GM06990 (cell line): ENCODE data around the gene NUP153.

Source experiments
- DNase-seq: peaks from one replicate; pipeline ENCODE4 v3.0.0-alpha.2; 2011; ENCODE audit not compliant: insufficient read length; ENCODE audit errors: extremely low read depth
- H3K27me3 ChIP-seq: replicated peaks from 2 replicates; pipeline ENCODE4 v1.6.0; 2011; ENCODE audit warnings: low read length; ENCODE audit not compliant: control insufficient read depth, insufficient read depth
- H3K36me3 ChIP-seq: 2 replicates; pipeline ENCODE4 v1.5.1; 2011; ENCODE audit warnings: low read length; ENCODE audit not compliant: control insufficient read depth, insufficient read depth
- H3K4me3 ChIP-seq: replicated peaks from 2 replicates; pipeline ENCODE4 v1.5.1; 2011; ENCODE audit warnings: low read depth, mild to moderate bottlenecking, control low read depth, low read length
- TF ChIP-seq, protein P1 (sequence below): IDR thresholded peaks from 2 replicates; pipeline ENCODE4 v1.5.1; 2011; ENCODE audit warnings: low read length, control low read depth, mild to moderate bottlenecking, inconsistent platforms; ENCODE audit not compliant: insufficient read depth, poor library complexity, severe bottlenecking

NUP153 gene

DNA sequence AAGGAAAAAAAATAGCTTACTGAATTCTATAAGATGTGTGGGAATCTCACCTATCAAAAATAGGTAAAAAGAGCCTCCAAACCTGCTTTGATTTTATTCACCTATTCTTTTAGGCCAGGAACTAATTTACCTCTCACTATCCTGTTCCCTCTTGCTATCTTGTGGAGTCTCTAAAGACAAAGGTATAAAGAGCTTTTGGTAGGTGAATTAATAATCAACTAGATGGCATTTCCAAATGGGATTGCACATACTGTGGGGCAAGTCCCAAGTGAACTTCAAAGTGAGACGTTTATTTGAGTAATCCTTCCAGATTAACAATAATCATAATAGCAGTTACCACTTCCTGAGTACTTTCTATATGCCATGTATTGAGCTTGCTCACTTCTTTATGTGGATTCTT, 103.8 kb downstream of the NUP153 start:
- no peak for DNase-seq
- no peak overlapping the region for H3K4me3 ChIP-seq
- TF ChIP-seq, protein P1, sequence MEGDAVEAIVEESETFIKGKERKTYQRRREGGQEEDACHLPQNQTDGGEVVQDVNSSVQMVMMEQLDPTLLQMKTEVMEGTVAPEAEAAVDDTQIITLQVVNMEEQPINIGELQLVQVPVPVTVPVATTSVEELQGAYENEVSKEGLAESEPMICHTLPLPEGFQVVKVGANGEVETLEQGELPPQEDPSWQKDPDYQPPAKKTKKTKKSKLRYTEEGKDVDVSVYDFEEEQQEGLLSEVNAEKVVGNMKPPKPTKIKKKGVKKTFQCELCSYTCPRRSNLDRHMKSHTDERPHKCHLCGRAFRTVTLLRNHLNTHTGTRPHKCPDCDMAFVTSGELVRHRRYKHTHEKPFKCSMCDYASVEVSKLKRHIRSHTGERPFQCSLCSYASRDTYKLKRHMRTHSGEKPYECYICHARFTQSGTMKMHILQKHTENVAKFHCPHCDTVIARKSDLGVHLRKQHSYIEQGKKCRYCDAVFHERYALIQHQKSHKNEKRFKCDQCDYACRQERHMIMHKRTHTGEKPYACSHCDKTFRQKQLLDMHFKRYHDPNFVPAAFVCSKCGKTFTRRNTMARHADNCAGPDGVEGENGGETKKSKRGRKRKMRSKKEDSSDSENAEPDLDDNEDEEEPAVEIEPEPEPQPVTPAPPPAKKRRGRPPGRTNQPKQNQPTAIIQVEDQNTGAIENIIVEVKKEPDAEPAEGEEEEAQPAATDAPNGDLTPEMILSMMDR = no peak
- H3K27me3 ChIP-seq = no peaks in the 10 kb centered on the region
- peaks cover 3% of the 10 kb centered on the region for H3K36me3 ChIP-seq

DNA sequence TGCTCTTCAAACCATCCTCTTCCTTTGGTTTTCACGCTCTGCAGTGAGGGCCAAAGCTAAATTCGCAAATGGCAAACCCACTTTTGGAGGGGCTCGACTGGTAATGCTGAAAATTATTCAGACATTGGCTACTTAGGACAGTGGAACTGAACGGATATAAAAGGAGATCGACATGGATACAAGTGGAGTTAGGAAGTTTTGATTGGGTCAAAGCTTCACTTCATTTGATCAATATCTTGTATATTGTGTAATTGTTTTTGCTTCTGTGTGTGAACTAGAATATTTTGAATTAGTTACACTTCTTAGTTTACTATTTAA, 105.4 kb downstream of the NUP153 start:
- no peak for DNase-seq
- H3K36me3 ChIP-seq = no peaks in the 10 kb centered on the region; the same call in 1 of the 2 replicates
- H3K4me3 ChIP-seq = peak overlapping the region; percentile 77
- TF ChIP-seq, protein P1 = no peak
- H3K27me3 ChIP-seq = no peaks in the 10 kb centered on the region

DNA sequence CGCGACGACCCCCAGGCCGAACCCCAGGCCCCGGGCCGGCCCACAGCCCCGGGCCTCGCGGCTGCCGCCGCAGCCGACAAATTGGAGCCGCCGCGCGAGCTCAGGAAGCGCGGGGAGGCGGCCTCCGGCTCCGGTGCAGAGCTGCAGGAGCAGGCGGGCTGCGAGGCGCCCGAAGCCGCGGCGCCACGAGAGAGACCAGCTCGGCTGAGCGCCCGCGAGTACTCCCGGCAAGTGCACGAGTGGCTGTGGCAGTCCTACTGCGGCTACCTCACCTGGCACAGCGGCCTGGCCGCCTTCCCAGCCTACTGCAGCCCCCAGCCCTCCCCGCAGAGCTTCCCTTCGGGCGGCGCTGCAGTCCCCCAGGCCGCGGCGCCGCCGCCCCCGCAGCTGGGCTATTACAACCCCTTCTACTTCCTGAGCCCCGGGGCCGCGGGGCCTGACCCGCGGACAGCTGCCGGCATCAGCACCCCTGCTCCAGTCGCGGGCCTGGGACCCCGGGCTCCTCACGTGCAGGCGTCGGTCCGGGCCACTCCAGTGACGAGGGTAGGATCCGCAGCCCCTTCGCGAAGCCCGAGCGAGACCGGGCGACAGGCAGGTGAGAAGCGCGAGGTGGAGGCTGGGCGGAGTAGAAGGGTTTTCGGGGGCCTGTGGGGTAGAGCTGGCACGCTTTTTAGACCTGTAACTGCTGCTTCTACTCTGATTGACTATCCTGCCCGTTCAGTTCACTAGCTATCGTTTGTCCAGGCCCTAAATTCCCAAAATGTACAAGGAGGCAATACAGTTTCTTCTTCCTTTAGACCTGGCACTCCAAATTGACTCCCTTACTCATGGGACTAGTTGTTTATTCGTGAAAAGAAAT, 106.0 kb downstream of the NUP153 start:
- H3K36me3 ChIP-seq = no peaks in the 10 kb centered on the region
- TF ChIP-seq, protein P1 = peak; percentile 4
- peak; percentile 77 for DNase-seq

DNA sequence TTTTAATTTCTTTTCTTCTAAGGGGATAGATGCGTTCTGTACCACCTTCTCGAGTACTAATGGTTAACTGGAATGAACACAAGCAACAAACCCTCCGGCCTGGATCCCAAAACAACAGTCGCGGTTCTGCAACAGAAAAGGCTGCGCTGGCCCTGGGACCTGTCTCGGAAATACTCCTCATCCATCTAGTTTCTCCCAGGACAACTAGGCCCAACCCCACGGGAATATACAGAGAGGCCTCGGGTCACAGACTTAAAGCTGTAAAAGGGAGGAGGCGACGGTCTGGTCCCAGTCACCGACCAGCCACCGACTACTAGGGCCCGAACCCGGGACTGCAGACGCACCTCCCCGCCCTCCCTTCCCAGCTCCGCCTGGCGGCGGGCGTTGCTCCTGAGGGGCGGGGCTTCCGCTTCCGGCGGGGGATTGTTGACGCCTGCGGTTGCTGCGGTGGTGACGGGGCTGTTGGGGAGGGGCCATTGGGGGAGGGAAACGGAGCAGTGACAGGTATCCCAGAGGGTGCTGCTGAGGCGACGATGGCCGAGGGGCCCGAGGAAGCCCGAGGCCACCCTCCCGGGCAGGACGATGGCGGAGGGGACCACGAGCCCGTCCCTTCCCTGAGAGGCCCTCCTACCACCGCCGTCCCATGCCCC, 106.7 kb downstream of the NUP153 start, which contains the start of gene FAM8A1:
Gene FAM8A1, plus strand, starts transcription at position 426 of the 650 bp plus-strand sequence. Its CDS starts 108 bp downstream, at position 534.
- Histone ChIP-seq H3K36me3 (no peaks in the 10 kb centered on the region), H3K27me3 (no peaks in the 10 kb centered on the region), H3K4me3 (peak within 1 kb of the TSS; percentile 77)
- TF ChIP-seq, protein P1 = peak; percentile 41
- peak; percentile 93 for DNase-seq

More for the DNA sequence above, 106.0 kb downstream of the NUP153 start:
- H3K4me3 ChIP-seq = peak overlapping the region; percentile 77
- no peaks in the 10 kb centered on the region for H3K27me3 ChIP-seq

DNA sequence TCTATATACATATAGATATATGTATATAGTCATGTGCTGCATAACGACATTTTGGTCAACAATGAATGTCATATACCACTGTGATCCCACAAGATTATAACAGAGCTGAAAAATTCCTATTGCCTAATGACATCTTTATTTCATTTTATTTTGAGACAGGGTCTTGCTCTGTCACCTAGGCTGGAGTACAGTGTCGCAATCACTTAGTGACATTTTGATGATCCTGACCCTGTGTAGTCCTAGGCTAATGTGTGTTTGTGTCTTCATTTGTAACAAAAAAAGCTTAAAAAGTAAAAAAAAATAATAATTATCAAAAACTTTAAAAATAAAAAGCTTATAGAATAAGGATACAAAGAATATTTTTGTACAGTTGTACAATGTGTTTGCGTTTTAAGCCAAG, 110.6 kb downstream of the NUP153 start:
- H3K4me3 ChIP-seq = no peak overlapping the region
- TF ChIP-seq, protein P1 = no peak
- no peak for DNase-seq
- H3K27me3 ChIP-seq = no peaks in the 10 kb centered on the region
- H3K36me3 ChIP-seq = no peaks in the 10 kb centered on the region
